CD1c-positive myeloid dendritic cell (primary cell): ENCODE data around the gene JARID2.

ENCODE experiments used
- DNase-seq: peaks from one replicate; pipeline ENCODE4 v3.0.0-alpha.2; 2016; ENCODE audit errors: extremely low spot score

JARID2 gene

GRCh38 chr6:15489261-15489962, 243.5 kb downstream of the JARID2 start:
- DNase-seq = peak; percentile 79

DNA sequence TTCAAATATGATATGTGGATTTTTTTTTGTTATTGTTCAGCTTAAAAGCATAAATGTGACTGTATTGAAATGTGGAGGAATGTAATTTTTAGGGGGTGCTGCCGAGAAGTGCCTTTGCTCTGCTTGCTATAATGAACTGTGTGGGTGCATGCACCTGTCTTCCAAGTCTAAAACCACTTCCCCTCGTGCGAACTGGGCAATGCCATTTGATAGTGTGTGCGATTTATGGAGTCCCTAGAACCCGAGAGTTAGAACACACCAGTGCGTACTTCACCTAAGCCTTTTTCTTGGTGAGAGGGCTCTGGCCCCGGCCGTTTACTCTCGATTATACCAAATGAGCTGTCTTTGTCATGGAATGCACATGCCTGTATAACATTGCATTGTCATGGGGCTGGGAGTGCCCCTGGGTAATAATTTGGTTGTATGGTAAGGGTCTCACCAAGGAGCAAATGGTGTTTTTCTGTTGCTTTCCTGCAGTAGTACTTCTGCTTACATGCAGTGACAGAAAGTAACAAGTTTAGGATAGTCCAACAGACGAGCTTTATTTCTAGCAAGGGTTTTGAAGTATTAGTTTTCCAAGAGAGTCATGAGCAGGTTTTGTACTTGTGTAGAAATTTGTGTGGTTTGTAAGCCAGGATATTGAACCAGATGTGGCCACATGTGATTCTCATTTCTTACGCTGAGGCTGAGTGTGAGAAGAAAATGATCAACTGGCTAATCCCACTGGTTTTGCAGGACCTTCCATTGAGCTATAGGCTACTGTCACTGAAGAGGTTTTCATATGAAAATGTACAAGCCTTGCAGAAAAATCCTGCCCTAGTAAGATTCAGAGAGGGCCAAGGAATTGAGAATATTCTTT, 244.6 kb downstream of the JARID2 start:
- no peak for DNase-seq

DNA sequence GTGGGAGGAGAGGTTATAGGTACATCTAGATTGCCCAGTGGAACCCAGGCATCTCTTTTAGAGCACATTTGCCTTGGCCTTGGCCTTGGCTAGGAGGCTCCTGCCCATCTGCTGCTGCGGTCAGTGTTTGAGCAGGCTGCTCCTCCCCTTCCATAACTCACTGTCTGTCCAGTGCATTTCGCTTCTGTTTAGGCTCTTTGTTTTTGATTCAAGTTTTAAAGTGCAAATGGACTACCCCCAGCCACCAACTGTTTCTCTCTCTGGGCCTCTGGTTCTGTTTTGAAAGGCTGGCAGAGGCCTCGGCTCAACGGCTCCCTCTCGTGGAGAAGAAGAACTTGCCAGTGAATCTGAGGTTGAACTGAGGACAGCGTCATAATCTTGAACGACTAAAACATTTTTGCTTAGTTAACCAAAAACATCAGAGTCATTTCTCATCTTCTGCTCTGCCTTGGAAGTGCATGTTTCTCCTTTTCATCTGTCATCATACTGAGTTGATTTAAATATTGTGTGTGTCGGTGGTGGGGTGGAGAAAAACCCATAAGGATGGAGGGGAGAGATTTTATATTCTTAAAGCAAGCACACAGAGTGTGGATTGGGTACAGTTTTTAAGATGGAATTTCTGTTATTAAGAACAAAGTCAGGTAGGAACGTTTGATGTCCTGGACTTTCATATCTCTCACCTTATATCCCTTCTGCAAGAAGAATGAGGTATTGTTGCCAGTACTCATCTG, 245.6 kb downstream of the JARID2 start:
- peak; percentile 84 for DNase-seq

DNA sequence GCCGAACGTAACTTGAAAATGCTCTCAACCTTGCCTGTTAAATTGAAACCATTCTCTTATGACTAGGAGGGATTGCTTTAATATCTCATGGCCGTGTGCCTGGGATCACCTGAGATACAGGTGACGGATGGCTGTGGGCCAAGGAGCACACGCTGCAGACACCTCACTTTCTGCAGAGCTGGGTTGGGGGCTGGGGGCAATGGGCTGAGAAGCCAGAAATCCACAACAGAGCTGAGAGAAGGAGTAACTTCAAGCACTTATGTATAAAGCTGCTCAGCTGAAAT, 246.1 kb downstream of the JARID2 start:
- no peak for DNase-seq

GRCh38 chr6:15493437-15494168, 247.7 kb downstream of the JARID2 start:
- DNase-seq = no peak

- no peak for DNase-seq
Measured at GRCh38 chr6:15495375-15495901, 249.6 kb downstream of the JARID2 start.

DNA sequence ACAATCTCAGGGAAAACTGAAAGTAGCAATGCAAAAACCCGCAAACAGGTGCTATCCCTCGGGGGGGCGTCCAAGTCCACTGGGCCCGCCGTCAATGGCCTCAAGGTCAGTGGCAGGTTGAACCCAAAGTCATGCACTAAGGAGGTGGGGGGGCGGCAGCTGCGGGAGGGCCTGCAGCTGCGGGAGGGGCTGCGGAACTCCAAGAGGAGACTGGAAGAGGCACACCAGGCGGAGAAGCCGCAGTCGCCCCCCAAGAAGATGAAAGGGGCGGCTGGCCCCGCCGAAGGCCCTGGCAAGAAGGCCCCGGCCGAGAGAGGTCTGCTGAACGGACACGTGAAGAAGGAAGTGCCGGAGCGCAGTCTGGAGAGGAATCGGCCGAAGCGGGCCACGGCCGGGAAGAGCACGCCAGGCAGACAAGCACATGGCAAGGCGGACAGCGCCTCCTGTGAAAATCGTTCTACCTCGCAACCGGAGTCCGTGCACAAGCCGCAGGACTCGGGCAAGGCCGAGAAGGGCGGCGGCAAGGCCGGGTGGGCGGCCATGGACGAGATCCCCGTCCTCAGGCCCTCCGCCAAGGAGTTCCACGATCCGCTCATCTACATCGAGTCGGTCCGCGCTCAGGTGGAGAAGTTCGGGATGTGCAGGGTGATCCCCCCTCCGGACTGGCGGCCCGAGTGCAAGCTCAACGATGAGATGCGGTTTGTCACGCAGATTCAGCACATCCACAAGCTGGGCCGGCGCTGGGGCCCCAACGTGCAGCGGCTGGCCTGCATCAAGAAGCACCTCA, 250.7 kb downstream of the JARID2 start:
- DNase-seq = no peak

DNA sequence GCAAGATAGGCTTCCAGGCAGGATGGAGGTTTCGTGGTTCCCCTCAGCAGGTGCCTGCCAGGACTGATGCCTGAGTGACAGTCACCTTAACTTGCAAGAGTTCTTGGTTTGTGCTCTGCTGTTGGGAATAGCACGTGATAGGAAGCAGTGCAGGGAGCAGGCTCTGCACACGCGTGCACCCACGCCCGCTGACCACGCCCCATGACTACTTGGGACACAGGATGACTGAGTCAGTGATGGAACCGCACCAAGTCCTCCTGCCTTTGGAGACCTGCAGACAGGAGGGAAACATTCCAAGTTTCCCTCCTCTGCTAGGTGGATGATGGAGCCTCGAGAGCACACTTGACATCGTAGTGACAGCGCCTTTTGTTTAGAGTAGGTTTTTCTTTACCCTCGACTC, 252.8 kb downstream of the JARID2 start:
- DNase-seq = peak; percentile 36

GRCh38 chr6:15499125-15499524, 253.3 kb downstream of the JARID2 start:
- no peak for DNase-seq

GRCh38 chr6:15499591-15499990, 253.7 kb downstream of the JARID2 start:
- no peak for DNase-seq

DNA sequence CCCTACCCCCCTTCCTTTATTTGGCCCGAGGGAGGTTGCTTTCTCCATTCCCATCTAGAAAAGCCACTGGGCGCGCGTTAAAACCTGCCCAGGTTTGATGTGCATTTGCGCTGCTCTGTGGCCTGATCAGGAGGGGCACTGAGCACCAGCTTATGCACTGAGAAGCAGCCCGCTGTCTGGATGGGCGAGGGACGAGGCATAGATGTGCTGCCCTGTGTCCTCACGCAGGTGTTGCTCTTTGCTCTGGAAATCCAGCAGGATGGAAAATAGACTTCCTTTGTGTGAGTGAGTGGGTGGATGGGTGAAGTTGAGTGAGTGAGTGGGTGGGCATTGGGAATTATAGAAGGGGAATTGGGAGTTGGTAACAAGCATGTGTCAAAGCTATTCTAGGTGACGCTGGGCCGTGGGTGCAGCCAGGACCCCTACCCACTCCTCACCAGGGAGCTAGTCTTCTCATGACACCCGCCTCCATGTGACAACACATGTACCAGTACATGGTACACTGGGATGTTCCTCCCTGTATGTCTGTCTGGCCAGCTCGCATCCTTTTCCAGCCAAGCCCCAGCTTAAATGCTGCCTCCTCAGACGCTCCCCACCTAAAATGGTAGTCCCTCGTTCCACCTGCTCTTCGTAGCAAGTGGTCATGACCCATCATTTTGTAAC, 254.3 kb downstream of the JARID2 start:
- no peak for DNase-seq

DNA sequence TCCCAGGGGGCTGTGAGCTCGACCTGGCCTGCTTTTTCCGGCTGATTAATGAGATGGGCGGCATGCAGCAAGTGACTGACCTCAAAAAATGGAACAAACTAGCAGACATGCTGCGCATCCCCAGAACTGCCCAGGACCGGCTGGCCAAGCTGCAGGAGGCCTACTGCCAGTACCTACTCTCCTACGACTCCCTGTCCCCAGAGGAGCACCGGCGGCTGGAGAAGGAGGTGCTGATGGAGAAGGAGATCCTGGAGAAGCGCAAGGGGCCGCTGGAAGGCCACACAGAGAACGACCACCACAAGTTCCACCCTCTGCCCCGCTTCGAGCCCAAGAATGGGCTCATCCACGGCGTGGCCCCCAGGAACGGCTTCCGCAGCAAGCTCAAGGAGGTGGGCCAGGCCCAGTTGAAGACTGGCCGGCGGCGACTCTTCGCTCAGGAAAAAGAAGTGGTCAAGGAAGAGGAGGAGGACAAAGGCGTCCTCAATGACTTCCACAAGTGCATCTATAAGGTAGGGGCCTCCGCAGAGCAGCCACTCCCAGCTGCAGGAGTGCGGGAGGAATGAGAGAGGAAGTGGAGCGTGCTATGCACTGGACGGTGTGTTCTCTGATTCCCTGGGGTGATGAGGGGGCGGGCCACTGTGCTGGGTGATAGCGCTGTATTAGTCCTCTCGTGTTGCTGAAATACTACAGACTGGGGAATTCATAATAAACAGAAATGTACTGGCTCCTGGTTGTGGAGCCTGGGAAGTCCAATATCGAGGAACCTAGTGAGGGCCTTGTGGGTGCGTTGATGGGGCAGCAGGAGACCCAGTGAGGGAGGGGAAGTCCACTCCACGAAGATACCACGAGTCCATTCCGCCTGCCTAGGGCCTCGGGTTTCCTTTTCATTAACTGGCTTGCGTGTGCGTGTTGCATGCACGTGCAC, 255.3 kb downstream of the JARID2 start:
- no peak for DNase-seq

DNA sequence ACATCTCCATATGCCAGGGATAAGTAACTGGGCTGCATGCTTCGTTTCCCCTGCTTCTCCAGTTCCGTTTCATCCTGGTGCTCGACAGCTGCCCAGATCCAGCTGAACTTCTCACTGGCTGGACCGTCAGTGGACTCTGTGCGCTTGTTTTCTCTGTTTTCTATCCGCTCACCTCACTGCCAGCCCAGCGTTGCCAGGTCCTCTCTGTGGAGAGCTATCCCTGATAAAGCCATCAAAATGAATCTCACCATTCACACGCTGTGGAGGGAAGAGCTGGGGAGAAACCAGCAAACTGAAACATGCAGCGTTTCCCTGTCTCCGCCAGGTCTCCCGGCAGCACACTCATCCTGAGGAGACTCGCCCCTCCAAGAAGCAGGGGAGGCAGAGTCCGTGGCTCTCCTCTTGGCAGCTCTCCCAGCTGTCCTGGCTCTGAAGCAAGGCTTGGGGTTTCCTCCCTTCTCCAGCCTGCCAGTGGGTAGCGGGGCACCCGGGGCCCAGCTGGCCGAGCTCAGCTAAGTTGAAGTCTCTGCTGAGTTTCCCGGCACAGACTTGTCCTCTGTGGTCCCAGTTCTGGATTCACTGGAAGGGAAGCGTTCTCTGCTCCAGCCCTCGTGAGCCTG, 256.1 kb downstream of the JARID2 start:
- no peak for DNase-seq

- no peak for DNase-seq
Measured at GRCh38 chr6:15502446-15503345, 256.8 kb downstream of the JARID2 start.

- DNase-seq = no peak
Measured at GRCh38 chr6:15503346-15503680, 257.4 kb downstream of the JARID2 start.

GRCh38 chr6:15504040-15504495, 258.2 kb downstream of the JARID2 start:
- DNase-seq = no peak

- DNase-seq = no peak
Measured at GRCh38 chr6:15504581-15505350, 258.9 kb downstream of the JARID2 start.
